Activated T-cell treated with anti-CD3 and anti-CD28 coated beads for 48 hours (primary cell): ENCODE results near the gene TRIM44.

ENCODE experiments used
- DNase-seq: peaks from one replicate; pipeline ENCODE4 v3.0.0-alpha.2; 2020; ENCODE audit warnings: low read depth

The TRIM44 gene

GRCh38 chr11:35791088-35791958, 128.7 kb downstream of the TRIM44 start:
- DNase-seq: no peak

- DNase-seq: no peak
Observed at GRCh38 chr11:35792148-35792845, 129.7 kb downstream of the TRIM44 start.

GRCh38 chr11:35792846-35793192, 130.2 kb downstream of the TRIM44 start:
- DNase-seq: no peak

GRCh38 chr11:35794333-35794732, 131.8 kb downstream of the TRIM44 start:
- DNase-seq: no peak

DNA sequence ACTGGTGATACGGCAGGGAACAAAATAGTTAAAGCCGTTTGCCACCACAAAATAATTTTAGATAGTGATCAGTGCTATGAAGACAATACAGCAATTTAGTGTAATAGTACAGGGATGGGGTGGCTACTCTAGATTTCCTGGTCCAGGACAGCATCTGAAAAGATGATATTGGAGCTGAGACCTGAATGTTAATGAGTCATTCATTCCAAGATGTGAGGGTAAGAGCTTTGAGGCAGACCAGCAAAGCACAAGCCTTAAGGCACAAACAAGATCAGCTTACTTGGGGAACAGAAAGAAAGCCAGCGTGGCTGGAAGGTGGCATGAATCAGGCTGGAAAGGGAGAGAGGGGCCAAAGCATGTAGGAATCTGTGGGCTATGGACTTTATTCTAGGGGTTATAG, 132.3 kb downstream of the TRIM44 start:
- DNase-seq: no peak

DNA sequence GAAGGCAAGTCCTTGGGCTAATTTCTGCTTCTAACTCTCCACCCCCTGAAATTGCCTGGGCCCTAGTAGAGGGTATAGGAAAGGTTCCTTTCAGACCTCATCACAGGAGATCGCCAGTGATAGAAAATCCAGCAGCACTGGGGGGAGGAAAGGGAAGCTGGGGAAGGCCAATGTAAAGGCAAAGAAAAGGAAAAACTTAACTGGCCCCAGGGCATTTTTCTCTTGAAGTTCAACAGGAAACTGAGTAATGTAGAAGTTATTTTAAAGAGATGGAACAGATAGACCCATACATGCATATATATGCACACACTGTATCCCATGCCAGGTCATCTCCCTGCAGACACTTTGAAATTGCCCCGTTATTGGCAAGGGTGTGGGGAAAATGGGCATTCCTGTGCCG, 134.0 kb downstream of the TRIM44 start:
- no peak for DNase-seq

- DNase-seq: no peak
Observed at GRCh38 chr11:35798423-35798822, 135.8 kb downstream of the TRIM44 start.

GRCh38 chr11:35798983-35799382, 136.4 kb downstream of the TRIM44 start:
- no peak for DNase-seq

GRCh38 chr11:35799655-35800054, 137.1 kb downstream of the TRIM44 start:
- no peak for DNase-seq

- no peak for DNase-seq
Observed at GRCh38 chr11:35800970-35801953, 138.7 kb downstream of the TRIM44 start.

GRCh38 chr11:35802221-35802620, 139.6 kb downstream of the TRIM44 start:
- no peak for DNase-seq

DNA sequence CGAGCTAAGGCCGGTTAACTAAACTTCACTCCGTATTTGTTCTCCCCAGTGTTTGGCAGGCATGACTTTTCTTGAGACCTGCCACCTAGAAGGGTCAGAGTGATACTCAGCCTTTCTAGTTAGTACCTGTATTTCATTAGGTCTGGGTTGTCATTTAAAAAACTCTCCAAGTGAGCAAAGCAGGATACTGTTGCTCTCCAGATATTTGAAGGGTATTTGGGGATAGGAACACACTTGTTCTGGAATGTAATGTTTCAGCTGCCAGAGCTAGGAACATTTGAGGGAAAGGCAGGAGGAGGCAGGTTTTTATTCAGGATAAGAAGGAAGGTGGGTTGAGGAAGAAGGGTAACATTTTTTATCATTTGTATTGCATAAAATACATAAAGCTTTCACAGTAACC, 140.1 kb downstream of the TRIM44 start:
- no peak for DNase-seq

- DNase-seq: no peak
Observed at GRCh38 chr11:35803115-35803514, 140.5 kb downstream of the TRIM44 start.

- DNase-seq: no peak
Observed at GRCh38 chr11:35804451-35805040, 142.0 kb downstream of the TRIM44 start.

GRCh38 chr11:35809561-35809960, 147.0 kb downstream of the TRIM44 start:
- DNase-seq: no peak

- DNase-seq: no peak
Observed at GRCh38 chr11:35810045-35810645, 147.6 kb downstream of the TRIM44 start.

DNA sequence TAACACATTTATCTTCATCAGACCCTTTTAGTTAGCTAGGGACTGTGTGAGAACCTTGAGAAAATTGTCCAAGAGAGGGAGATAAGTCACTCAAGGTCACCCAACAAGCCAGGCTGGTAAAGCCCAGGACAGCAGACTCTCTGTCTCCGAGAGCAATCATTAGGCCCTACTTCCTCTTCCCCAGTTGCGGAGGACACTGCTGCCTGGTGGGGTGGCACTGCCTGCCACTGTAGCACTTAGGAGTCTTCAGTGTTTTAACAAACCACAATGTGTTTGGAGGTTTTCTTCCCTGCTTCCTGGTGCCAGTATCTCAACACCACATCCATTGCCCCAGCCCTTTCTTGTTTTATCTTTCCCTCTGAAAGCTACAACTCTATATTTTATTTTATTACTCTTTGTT, 149.2 kb downstream of the TRIM44 start:
- DNase-seq: no peak

DNA sequence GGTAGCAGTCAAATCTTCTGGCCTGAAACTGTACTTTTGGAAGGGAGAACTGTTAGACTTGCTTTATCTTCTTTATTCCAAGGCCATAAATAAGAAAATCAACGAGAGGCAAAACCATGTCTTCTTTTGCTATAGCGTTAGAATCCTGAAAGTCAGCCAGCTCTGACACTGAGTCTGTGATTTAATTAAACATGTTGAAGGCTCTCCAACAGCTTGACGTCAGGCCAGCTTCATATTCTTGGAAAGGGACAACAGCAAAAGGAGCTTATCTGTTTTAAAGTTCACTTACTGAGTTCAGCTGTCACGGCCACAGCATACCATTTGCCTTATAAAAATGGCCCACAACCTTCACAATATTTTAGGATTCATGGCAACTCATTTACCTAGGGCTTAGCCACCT, 150.3 kb downstream of the TRIM44 start:
- no peak for DNase-seq

GRCh38 chr11:35814081-35814695, 151.6 kb downstream of the TRIM44 start:
- no peak for DNase-seq

DNA sequence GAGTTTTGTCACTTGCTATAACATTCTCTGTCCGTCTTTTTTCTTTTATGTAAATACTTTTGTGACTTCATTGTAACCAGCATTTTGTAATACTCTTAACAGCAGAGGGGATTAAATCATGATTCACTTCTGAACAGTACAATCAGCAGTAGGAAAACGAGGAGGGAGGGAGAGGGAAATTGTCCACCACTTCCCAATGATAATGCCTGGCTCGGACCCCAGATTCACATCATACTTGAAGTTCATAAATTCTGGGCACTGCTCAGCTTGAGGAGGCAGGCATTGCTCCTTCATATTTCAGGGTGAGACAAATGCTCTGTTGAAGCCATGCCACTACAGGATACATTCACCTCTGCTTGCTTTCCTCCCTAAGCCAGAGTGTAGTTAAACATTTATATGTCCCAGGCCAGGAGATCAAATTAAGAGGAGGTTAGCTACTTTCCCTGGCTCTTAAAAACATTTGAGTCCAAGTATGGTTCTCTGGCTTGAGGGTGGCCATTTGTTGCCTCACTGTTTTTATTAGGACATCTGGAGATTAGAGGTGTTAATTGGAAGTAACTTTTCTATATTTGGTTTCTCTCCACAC, 152.2 kb downstream of the TRIM44 start:
- no peak for DNase-seq
